Choroid plexus epithelial cell (primary cell): ENCODE data around the gene ACD.

Source experiments
- DNase-seq: peaks from one replicate; pipeline ENCODE4 v3.0.0-alpha.2; 2010; ENCODE audit warnings: low read depth
- H3K4me3 ChIP-seq: 2 replicates; pipeline ENCODE4 v1.5.1; 2011; ENCODE audit warnings: low read depth, mild to moderate bottlenecking, control low read depth, low read length, moderate library complexity
- TF ChIP-seq, protein P1 (sequence below): conservative IDR thresholded peaks from 2 replicates; pipeline ENCODE4 v1.5.1; 2011; ENCODE audit warnings: low read depth, mild to moderate bottlenecking, control low read depth, inconsistent platforms, low read length, moderate library complexity

Gene ACD

DNA sequence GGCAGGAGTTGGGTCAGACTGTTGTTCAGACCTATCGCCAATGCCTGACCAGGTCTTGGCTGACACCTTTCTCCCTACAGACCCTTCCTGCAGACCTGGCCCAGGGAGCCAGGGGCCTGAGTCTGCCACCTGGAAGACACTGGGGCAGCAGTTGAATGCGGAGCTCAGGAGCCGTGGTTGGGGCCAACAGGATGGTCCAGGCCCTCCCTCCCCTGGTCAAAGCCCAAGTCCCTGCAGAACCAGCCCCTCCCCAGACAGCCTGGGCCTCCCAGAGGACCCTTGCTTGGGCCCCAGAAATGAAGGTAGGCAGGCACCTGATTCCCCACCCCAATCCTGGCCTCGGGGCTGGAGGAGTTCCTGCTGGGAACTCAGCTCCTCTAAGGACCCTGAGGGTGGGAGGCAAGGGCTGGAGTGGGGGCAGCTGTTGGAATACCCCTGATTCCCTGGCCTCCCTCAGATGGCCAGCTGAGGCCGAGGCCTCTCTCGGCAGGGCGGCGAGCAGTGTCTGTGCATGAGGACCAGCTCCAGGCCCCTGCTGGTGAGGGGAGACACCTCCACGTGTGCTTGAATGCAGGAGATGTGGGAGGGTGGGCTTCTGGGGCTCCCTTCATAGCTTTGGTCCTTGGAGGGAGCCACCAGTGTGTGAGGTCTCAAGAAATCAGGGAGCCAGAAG, 3.6 kb downstream of the ACD start:
- DNase-seq: no peak
- H3K4me3 ChIP-seq: no peak overlapping the region

DNA sequence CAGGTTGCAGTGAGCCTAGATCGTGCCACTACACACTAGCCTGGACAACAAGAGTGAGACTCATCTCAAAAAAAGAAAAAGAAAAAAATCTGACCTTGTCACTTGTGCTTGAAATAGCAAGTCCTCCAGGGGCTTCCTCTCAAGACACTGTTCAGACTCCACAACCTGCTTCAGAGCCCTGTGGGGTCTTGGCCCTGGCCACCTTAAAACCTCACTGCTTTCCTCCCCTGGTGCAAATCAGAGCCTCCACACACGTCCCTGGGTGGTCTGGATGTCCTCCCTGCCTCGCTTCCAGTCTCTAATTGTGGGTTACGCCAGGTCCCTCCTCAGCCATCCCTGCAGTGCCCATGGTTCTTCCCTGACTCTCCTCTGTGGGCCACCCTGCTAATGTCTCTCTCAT, 4.7 kb downstream of the ACD start:
- DNase-seq: no peak
- TF ChIP-seq, protein P1, sequence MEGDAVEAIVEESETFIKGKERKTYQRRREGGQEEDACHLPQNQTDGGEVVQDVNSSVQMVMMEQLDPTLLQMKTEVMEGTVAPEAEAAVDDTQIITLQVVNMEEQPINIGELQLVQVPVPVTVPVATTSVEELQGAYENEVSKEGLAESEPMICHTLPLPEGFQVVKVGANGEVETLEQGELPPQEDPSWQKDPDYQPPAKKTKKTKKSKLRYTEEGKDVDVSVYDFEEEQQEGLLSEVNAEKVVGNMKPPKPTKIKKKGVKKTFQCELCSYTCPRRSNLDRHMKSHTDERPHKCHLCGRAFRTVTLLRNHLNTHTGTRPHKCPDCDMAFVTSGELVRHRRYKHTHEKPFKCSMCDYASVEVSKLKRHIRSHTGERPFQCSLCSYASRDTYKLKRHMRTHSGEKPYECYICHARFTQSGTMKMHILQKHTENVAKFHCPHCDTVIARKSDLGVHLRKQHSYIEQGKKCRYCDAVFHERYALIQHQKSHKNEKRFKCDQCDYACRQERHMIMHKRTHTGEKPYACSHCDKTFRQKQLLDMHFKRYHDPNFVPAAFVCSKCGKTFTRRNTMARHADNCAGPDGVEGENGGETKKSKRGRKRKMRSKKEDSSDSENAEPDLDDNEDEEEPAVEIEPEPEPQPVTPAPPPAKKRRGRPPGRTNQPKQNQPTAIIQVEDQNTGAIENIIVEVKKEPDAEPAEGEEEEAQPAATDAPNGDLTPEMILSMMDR: no peak

More for the DNA sequence above, 3.6 kb downstream of the ACD start:
- TF ChIP-seq, protein P1: no peak

DNA sequence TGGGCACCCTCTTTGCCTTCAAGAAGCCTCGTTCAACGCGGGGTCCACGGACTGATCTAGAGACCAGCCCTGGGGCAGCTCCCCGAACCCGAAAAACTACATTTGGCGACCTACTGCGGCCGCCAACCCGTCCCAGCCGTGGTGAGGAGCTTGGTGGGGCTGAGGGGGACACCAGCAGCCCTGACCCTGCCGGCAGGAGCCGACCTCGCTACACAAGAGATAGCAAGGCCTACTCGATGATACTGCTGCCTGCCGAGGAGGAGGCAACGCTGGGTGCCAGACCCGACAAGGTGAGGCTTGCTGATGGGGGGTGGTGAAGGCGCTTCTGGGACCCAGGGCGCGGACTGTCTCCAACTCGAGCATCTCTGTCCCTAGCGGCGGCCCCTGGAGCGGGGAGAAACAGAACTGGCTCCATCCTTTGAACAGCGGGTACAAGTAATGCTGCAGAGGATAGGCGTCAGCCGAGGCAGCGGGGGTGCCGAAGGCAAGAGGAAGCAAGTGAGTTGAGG, 5.6 kb downstream of the ACD start:
- DNase-seq: no peak
- no peak overlapping the region for H3K4me3 ChIP-seq
- TF ChIP-seq, protein P1: no peak

More for the DNA sequence above, 4.7 kb downstream of the ACD start:
- no peak overlapping the region for H3K4me3 ChIP-seq

DNA sequence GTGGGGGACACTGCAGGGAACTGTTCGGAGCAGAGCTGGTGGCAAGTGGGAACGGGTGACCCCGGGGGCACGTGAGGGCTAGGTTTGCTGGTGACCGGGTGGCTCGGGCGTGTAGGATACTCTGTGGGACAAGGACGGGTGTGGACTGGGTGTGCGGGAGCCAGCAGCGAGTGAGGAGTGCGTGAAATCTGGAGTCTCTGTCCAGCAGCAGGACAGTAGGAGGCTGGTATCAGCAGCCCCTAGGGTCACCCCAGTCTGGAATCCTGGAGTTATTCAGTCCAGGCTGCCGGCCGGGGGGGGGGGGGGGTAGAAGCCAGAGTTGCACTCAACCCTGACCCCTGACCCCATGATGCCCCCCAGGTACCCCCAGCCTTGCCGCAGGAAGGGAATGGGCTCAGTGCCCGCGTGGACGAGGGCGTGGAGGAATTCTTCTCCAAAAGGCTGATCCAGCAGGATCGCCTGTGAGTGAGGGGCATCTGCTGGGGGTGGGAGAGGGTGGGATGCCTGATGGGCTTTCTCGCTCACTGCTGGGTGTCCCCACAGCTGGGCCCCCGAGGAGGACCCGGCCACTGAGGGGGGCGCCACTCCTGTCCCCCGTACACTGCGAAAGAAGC, 6.2 kb downstream of the ACD start:
- TF ChIP-seq, protein P1: no peak
- no peak for DNase-seq
- peak overlapping the region; percentile 49 for H3K4me3 ChIP-seq

DNA sequence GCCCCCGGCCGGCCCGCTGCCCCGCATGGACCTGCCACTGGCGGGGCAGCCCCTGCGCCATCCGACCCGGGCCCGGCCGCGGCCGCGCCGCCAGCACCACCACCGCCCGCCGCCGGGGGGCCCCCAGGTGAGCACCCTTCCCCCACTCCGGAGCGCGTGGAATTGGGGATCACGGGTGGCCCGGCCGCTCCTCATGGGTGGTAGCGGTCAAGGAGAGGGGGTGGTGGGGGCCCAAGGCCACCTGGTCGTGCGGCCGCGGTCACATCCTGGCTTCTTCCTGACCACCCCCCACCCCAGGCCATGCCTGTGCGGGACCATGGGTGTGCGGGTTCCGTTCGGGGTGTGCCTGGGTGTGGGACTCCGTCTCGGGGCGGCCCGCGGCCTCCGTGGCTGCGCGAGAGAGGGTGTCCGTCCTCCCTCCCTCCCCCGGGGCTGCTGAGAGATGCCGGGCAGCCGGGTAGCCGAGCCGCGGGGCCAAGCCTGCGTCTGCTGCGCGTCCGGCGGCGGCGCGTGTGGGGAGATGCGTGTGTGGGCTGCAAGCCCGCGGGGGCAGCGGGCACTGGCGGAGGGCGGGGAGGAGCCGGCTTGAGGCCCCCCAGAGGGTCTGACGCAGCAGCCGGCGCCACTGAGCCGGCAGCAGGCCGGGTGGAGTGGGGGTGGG, 6.8 kb downstream of the ACD start:
- peak overlapping the region; percentile 49 for H3K4me3 ChIP-seq
- TF ChIP-seq, protein P1: peak; percentile 21
- DNase-seq: no peak

DNA sequence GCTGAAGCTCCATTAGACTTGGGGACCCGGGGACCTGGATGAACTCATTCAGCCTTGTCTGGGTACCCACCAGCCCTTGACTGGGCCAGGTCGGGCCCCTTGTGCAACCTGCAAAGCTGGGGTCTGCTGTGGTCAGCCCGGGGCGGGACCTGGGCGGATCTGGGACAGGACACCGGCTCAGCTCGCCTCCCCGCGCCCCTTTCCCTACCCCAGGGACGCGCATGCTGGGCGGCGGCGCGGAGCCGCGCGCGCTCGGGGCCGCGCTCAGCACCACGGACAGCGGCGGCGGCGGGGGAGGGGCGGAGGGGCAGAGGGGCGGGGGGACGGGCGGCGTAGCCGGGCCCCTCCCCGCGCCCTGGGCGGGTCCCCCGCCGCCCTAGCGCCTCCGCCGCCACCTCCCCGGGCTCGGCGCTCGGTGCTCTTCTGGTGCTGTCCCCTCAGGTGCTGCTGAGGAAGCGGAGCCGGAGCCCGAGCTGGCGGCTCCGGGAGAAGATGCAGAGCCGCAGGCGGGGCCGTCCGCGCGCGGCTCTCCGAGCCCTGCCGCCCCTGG, 7.4 kb downstream of the ACD start:
- TF ChIP-seq, protein P1: no peak
- peak overlapping the region; percentile 49 for H3K4me3 ChIP-seq
- DNase-seq: no peak
